KMS-11 (cell line): ENCODE data around the gene TBC1D1.

Source experiments
- H2AFZ ChIP-seq: fragments of 200-600 bp; sonication (generic); 2 replicates; pipeline ENCODE4 v1.6.1; 2016; ENCODE audit warnings: antibody characterized with exemption, mixed run types, low read depth
- H3K27ac ChIP-seq: fragments of 200-600 bp; sonication (generic); 2 replicates; pipeline ENCODE4 v1.6.1; 2016; ENCODE audit warnings: mild to moderate bottlenecking, mixed run types
- H3K27me3 ChIP-seq: fragments of 200-600 bp; sonication (generic); 2 replicates; pipeline ENCODE4 v1.6.1; 2017; ENCODE audit warnings: mild to moderate bottlenecking, low read depth, mixed run types, moderate library complexity; ENCODE audit not compliant: insufficient read depth
- H3K36me3 ChIP-seq: fragments of 200-600 bp; sonication (generic); 2 replicates; pipeline ENCODE4 v1.6.1; 2017; ENCODE audit warnings: mild to moderate bottlenecking, mixed run types; ENCODE audit not compliant: insufficient read depth
- H3K4me1 ChIP-seq: fragments of 200-600 bp; sonication (generic); 2 replicates; pipeline ENCODE4 v1.6.1; 2016; ENCODE audit warnings: mild to moderate bottlenecking, low read depth, mixed run types; ENCODE audit not compliant: poor library complexity, severe bottlenecking
- H3K4me2 ChIP-seq: fragments of 200-600 bp; sonication (generic); 2 replicates; pipeline ENCODE4 v1.7.0; 2016; ENCODE audit warnings: mild to moderate bottlenecking, mixed run types
- H3K4me3 ChIP-seq: fragments of 200-600 bp; sonication (generic); IDR thresholded peaks from 2 replicates; pipeline ENCODE4 v1.6.1; 2017; ENCODE audit warnings: low read depth, low read length, mixed read lengths; ENCODE audit not compliant: insufficient read depth
- H3K79me2 ChIP-seq: fragments of 200-600 bp; sonication (generic); 2 replicates; pipeline ENCODE4 v1.6.1; 2016; ENCODE audit warnings: low read depth, mixed run types; ENCODE audit not compliant: insufficient read depth
- H3K9ac ChIP-seq: fragments of 200-600 bp; sonication (generic); 2 replicates; pipeline ENCODE4 v1.6.1; 2016; ENCODE audit warnings: mild to moderate bottlenecking, mixed run types
- H4K20me1 ChIP-seq: fragments of 200-600 bp; sonication (generic); 2 replicates; pipeline ENCODE4 v1.6.1; 2016; ENCODE audit warnings: mild to moderate bottlenecking, mixed run types; ENCODE audit not compliant: insufficient read depth
- TF ChIP-seq, protein P1 (sequence below): fragments of 200-600 bp; sonication (generic); conservative IDR thresholded peaks from 2 replicates; pipeline ENCODE4 v1.6.1; 2017; ENCODE audit warnings: low read depth, mild to moderate bottlenecking, antibody characterized with exemption, low read length, moderate library complexity, mixed read lengths

The TBC1D1 gene

DNA sequence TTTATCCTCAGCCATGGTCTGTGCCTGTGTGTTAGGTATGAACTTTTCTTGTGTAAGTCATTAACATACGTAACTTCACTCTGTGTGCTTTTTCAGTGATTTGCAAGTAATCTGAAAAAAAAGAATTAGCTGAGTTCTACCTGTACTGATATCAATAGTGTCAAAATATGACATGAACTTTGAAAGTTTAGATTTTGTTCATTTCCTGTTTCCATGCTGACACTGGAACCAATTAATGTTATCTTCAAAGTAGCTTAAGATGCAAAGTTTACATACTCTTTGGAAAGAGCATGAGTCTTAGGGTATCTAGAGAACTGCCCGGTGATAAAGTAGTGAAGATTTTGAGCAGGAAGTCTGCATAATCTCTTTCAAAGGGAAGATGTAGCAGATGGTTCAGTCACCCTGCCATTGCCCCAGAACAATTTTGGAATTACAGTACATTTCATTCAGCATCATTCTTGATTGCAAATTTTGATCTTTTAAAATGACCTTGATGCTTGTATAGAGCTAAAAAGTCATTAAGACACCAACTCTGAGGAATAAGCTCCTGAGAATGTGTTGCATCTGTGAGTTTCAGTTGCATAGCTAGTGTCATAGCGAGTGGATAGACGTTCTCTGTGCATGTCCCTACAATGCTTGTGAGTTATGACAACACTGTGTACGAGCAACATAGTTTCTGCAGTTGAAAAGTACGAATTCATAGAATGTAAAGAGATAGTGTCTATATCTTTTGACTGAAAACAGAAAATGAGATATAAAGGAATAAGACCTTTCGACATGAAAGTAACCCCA lies 199.8 kb downstream of the TBC1D1 start:
- Histone ChIP-seq H3K79me2 (no peaks in the 10 kb centered on the region), H3K27me3 (no peaks in the 10 kb centered on the region), H3K4me3 (peak overlapping the region; percentile 28), H2AFZ (no peak overlapping the region; the same call in 1 of the 2 replicates), H3K4me2 (peak overlapping the region; percentile 87), H3K9ac (peak overlapping the region; percentile 36; the same call in 1 of the 2 replicates), H3K27ac (peak overlapping the region; percentile 89), H4K20me1 (no peaks in the 10 kb centered on the region), H3K4me1 (peaks cover 96% of the 10 kb centered on the region), H3K36me3 (no peaks in the 10 kb centered on the region)
- TF ChIP-seq, protein P1, sequence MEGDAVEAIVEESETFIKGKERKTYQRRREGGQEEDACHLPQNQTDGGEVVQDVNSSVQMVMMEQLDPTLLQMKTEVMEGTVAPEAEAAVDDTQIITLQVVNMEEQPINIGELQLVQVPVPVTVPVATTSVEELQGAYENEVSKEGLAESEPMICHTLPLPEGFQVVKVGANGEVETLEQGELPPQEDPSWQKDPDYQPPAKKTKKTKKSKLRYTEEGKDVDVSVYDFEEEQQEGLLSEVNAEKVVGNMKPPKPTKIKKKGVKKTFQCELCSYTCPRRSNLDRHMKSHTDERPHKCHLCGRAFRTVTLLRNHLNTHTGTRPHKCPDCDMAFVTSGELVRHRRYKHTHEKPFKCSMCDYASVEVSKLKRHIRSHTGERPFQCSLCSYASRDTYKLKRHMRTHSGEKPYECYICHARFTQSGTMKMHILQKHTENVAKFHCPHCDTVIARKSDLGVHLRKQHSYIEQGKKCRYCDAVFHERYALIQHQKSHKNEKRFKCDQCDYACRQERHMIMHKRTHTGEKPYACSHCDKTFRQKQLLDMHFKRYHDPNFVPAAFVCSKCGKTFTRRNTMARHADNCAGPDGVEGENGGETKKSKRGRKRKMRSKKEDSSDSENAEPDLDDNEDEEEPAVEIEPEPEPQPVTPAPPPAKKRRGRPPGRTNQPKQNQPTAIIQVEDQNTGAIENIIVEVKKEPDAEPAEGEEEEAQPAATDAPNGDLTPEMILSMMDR = no peak

DNA sequence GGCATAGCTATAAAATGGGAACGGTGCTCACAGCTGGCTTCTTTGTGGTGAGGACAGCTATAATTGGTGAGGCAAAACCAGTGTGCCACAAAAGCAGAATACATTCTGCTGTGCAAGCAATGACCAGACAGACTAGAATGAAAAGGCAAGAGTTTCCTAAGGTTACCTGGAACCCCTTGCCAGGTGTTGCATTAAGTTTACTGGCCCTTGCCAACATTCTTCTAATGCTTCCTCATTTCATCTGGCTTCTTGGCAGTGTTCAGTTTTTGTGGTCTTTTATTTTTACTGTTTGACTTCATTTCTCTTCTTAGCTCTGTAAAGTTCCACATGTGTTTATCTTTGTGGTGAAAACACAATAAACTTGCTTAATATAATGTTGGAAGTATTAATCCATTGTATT lies 200.8 kb downstream of the TBC1D1 start:
- TF ChIP-seq, protein P1 = no peak
- Histone ChIP-seq H3K9ac (peak overlapping the region; percentile 36; the same call in 1 of the 2 replicates), H3K79me2 (no peaks in the 10 kb centered on the region), H4K20me1 (no peaks in the 10 kb centered on the region), H3K4me3 (peak overlapping the region; percentile 28), H3K4me1 (peaks cover 96% of the 10 kb centered on the region), H3K36me3 (no peaks in the 10 kb centered on the region), H3K27ac (peak overlapping the region; percentile 89), H3K4me2 (peak overlapping the region; percentile 87), H3K27me3 (no peaks in the 10 kb centered on the region), H2AFZ (no peak overlapping the region; the same call in 1 of the 2 replicates)

DNA sequence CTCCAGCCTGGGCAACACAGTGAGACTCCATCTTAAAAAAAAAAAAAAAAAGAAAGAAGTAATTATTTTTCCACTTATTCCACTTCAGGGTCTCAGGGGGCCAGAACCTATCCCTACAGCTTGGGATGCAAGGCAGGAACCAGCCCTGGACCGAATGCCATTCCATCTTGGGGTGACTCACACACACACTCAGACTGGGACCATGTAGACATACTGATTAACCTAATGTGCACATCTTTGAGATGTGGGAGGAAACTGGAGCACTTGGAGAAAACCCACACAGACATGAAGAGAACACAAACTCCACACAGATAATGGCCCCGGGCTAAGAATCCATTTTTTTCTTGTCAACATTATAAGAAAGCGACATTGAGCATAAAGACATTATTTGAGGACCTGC lies 201.8 kb downstream of the TBC1D1 start:
- no peak overlapping the region for H2AFZ ChIP-seq
- H3K79me2 ChIP-seq = no peaks in the 10 kb centered on the region
- TF ChIP-seq, protein P1 = no peak
- no peak overlapping the region for H3K4me3 ChIP-seq
- no peaks in the 10 kb centered on the region for H3K27me3 ChIP-seq
- peaks cover 96% of the 10 kb centered on the region for H3K4me1 ChIP-seq
- no peak overlapping the region for H3K4me2 ChIP-seq
- H3K36me3 ChIP-seq = no peaks in the 10 kb centered on the region
- H4K20me1 ChIP-seq = no peaks in the 10 kb centered on the region
- H3K9ac ChIP-seq = no peak overlapping the region
- peak overlapping the region; percentile 89 for H3K27ac ChIP-seq

DNA sequence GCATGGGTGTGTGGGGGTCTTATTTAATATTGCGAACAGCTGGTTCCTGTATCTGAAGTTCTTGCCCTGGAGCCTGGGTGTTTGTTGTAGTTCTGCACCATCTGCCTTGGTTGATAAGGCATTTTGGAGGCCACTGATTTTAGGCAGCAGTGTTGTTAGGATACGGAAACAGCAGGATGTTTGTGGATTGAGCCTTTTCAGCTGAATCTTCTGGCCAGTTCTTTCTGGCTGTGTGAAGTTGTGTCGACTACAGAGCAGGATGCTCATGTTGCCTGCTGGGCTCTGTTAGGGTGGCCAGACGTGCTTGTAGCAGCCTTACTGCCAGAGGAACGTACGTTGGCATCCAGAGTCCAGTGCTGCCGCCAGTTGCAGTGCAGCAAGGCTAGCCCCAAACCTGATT lies 203.5 kb downstream of the TBC1D1 start:
- TF ChIP-seq, protein P1 = no peak
- Histone ChIP-seq H3K27me3 (no peaks in the 10 kb centered on the region), H3K9ac (no peak overlapping the region), H4K20me1 (no peaks in the 10 kb centered on the region), H3K27ac (no peak overlapping the region), H3K4me3 (no peak overlapping the region), H3K4me2 (no peak overlapping the region), H3K79me2 (no peaks in the 10 kb centered on the region), H2AFZ (no peak overlapping the region), H3K4me1 (peaks cover 87% of the 10 kb centered on the region), H3K36me3 (no peaks in the 10 kb centered on the region)
